SU-DHL-6 (cell line): Measurements from ENCODE around the gene TWSG1.

Experiments
- EZH2phosphoT487 ChIP-seq: fragments of 200-600 bp; sonication (generic), shearing (Covaris generic); conservative IDR thresholded peaks from 2 replicates; pipeline ENCODE4 v1.6.1; 2018; ENCODE audit warnings: mild to moderate bottlenecking, antibody characterized with exemption, low read length, moderate library complexity, mixed read lengths
- TF ChIP-seq, protein P1 (sequence below): fragments of 200-600 bp; sonication (generic); IDR thresholded peaks from one replicate; pipeline ENCODE4 v1.5.1; 2017; ENCODE audit warnings: antibody characterized with exemption, mild to moderate bottlenecking, low read length, moderate library complexity; ENCODE audit not compliant: insufficient read depth, poor library complexity, severe bottlenecking

DNA sequence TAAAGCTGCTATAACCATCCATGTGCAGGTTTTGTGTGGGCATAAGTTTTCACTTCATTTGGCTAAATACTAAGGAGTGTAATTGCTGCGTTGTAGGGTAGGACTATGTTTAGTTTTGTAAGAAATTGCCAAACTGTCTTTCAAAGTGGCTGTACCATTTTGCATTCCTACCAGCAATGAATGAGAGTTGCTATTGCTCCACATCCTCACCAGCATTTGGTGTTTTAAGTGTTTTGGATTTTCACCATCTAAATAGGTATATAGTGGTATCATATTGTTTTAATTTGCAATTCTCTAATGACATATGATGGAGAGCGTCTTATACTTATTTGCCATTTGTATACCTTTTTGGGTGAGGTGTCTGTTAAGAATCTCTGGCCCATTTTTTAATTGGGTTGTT, 12.2 kb downstream of the TWSG1 start:
- TF ChIP-seq, protein P1, sequence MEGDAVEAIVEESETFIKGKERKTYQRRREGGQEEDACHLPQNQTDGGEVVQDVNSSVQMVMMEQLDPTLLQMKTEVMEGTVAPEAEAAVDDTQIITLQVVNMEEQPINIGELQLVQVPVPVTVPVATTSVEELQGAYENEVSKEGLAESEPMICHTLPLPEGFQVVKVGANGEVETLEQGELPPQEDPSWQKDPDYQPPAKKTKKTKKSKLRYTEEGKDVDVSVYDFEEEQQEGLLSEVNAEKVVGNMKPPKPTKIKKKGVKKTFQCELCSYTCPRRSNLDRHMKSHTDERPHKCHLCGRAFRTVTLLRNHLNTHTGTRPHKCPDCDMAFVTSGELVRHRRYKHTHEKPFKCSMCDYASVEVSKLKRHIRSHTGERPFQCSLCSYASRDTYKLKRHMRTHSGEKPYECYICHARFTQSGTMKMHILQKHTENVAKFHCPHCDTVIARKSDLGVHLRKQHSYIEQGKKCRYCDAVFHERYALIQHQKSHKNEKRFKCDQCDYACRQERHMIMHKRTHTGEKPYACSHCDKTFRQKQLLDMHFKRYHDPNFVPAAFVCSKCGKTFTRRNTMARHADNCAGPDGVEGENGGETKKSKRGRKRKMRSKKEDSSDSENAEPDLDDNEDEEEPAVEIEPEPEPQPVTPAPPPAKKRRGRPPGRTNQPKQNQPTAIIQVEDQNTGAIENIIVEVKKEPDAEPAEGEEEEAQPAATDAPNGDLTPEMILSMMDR, result no peak
- no peak for TF ChIP-seq EZH2phosphoT487
